ENCODE results near the gene USP35. TPM values are rescaled to one million over a fixed set of nuclear protein-coding genes. Genes with fewer than 3 reads are reported as not detected.

Gene USP35
- total RNA-seq, 3 donors from 2014 or later: 5.1 to 16.1 (median 11.3) TPM

GRCh38 chr11:78213526-78214330, 25.0 kb downstream of the USP35 start:
- Histone ChIP-seq H3K27me3 (no peaks in the 10 kb centered on the region), H3K36me3 (no peaks in the 10 kb centered on the region), H3K9me3 (no peaks in the 10 kb centered on the region), H3K4me1 (no peaks in the 10 kb centered on the region), H3K4me3 (no peak overlapping the region), H3K27ac (no peak overlapping the region)
- intact Hi-C loops (cut with DNase I; ENCODE audit: low total_unique reads): no loop called here
- TF ChIP-seq POLR2A (IDR thresholded peaks at IDR 0.05) (no peak), POLR2AphosphoS5 (IDR thresholded peaks at IDR 0.05) (no peak), CTCF (IDR thresholded peaks at IDR 0.05) (no peak)
- DNase-seq (ENCODE audit: low spot score in 2 of 2): peak in 1 of 2 donors; percentile 7

GRCh38 chr11:78214331-78215194, 25.8 kb downstream of the USP35 start:
- Histone ChIP-seq H3K4me3 (no peak overlapping the region), H3K27me3 (no peaks in the 10 kb centered on the region), H3K9me3 (no peaks in the 10 kb centered on the region)

GRCh38 chr11:78216021-78216420, 27.3 kb downstream of the USP35 start:
- Histone ChIP-seq H3K27ac (peak overlapping the region in 1 of 2 donors; percentile 22), H3K4me1 (no peaks in the 10 kb centered on the region), H3K27me3 (no peaks in the 10 kb centered on the region), H3K36me3 (no peaks in the 10 kb centered on the region), H3K9me3 (no peaks in the 10 kb centered on the region), H3K4me3 (no peak overlapping the region)
- no peak for TF ChIP-seq POLR2A (IDR thresholded peaks at IDR 0.05)
- TF ChIP-seq CTCF (IDR thresholded peaks at IDR 0.05): no peak
- no peak for TF ChIP-seq POLR2AphosphoS5 (IDR thresholded peaks at IDR 0.05)
- peak in 1 of 2 donors; percentile 17 for DNase-seq (ENCODE audit: low spot score in 2 of 2)
- intact Hi-C loops (cut with DNase I; ENCODE audit: low total_unique reads): loop anchor here (1.0 kb wide), 1 partner anchor 26 kb away; no protein-coding TSS in a partner anchor

More at GRCh38 chr11:78214331-78215194, 25.8 kb downstream of the USP35 start:
- TF ChIP-seq POLR2A (IDR thresholded peaks at IDR 0.05) (no peak), CTCF (IDR thresholded peaks at IDR 0.05) (no peak), POLR2AphosphoS5 (IDR thresholded peaks at IDR 0.05) (no peak)
- intact Hi-C loops (cut with DNase I; ENCODE audit: low total_unique reads): no loop called here
- no peaks in the 10 kb centered on the region for H3K4me1 ChIP-seq
- H3K36me3 ChIP-seq: no peaks in the 10 kb centered on the region
- DNase-seq (ENCODE audit: low spot score in 2 of 2): peak in 1 of 2 donors; percentile 20
- no peak overlapping the region for H3K27ac ChIP-seq

- no peak for DNase-seq (ENCODE audit: low spot score in 2 of 2)
- H3K36me3 ChIP-seq: no peaks in the 10 kb centered on the region
- H3K9me3 ChIP-seq: no peaks in the 10 kb centered on the region
- peak overlapping the region; percentile 22 to 25 for H3K27ac ChIP-seq
- no peaks in the 10 kb centered on the region for H3K27me3 ChIP-seq
- TF ChIP-seq POLR2AphosphoS5 (IDR thresholded peaks at IDR 0.05) (no peak), CTCF (IDR thresholded peaks at IDR 0.05) (no peak), POLR2A (IDR thresholded peaks at IDR 0.05) (no peak)
- no peak overlapping the region for H3K4me3 ChIP-seq
- no peaks in the 10 kb centered on the region for H3K4me1 ChIP-seq
- intact Hi-C loops (cut with DNase I; ENCODE audit: low total_unique reads): loop anchor here (1.0 kb wide), 1 partner anchor 26 kb away; no protein-coding TSS in a partner anchor
Measured at GRCh38 chr11:78216571-78217287, 28.0 kb downstream of the USP35 start.

Measured in breast epithelium (tissue), 4 donors.